Measurements from ENCODE around the gene SPRY2.

The SPRY2 gene

GRCh38 chr13:80374444-80374843 lies 33.5 kb upstream of the SPRY2 start:
- TF ChIP-seq ZNF660 (tag by site-specific recombination; IDR thresholded peaks at IDR 0.05) = no peak
- TF ChIP-seq ZNF791 (tag by site-specific recombination; IDR thresholded peaks at IDR 0.05) = no peak
- TF ChIP-seq ZNF571 (tag by site-specific recombination; IDR thresholded peaks at IDR 0.05) = no peak
- no peak for TF ChIP-seq OVOL3 (tag by site-specific recombination; IDR thresholded peaks at IDR 0.05)
- TF ChIP-seq ZBTB7A (tag by site-specific recombination; IDR thresholded peaks at IDR 0.05; ENCODE audit: low read depth) = no peak
- TF ChIP-seq ZNF394 (tag by site-specific recombination; IDR thresholded peaks at IDR 0.05; ENCODE audit: borderline replicate concordance) = no peak
- no peak for TF ChIP-seq ZNF830 (tag by site-specific recombination; IDR thresholded peaks at IDR 0.05; ENCODE audit: low read depth)
- TF ChIP-seq ZNF211 (tag by site-specific recombination; IDR thresholded peaks at IDR 0.05; ENCODE audit: low read depth) = no peak
- no peak for TF ChIP-seq MEIS1 (CRISPR knock-in tag; IDR thresholded peaks at IDR 0.05; ENCODE audit: borderline replicate concordance)
- no peak for TF ChIP-seq WT1 (tag by site-specific recombination; IDR thresholded peaks at IDR 0.05)
- no peak for TF ChIP-seq SALL2 (tag by site-specific recombination; IDR thresholded peaks at IDR 0.05; ENCODE audit: borderline replicate concordance)
- TF ChIP-seq ZNF473 (tag by site-specific recombination; IDR thresholded peaks at IDR 0.05) = no peak
- no peak for TF ChIP-seq KLF16 (tag by site-specific recombination; IDR thresholded peaks at IDR 0.05)
- no peak for TF ChIP-seq ZNF155 (tag by site-specific recombination; IDR thresholded peaks at IDR 0.05)
- no peak overlapping the region for H3K4me3 ChIP-seq (ENCODE audit: low read depth, low read length)
- no peaks in the 10 kb centered on the region for H3K9me3 ChIP-seq (ENCODE audit: control insufficient read depth, insufficient read depth, low read depth, low read length)
- POLR2A ChIA-PET = no interaction called here
- no peaks in the 10 kb centered on the region for H3K4me1 ChIP-seq (ENCODE audit: control insufficient read depth, insufficient read depth, low read length)
- H3K27ac ChIP-seq (ENCODE audit: extremely low read depth, low read depth, low read length) = no peak overlapping the region
- CTCF ChIA-PET = no interaction called here
- H3K36me3 ChIP-seq (ENCODE audit: control insufficient read depth in 2 of 2, insufficient read depth in 1 of 2, low read length in 2 of 2) = no peaks in the 10 kb centered on the region

DNA sequence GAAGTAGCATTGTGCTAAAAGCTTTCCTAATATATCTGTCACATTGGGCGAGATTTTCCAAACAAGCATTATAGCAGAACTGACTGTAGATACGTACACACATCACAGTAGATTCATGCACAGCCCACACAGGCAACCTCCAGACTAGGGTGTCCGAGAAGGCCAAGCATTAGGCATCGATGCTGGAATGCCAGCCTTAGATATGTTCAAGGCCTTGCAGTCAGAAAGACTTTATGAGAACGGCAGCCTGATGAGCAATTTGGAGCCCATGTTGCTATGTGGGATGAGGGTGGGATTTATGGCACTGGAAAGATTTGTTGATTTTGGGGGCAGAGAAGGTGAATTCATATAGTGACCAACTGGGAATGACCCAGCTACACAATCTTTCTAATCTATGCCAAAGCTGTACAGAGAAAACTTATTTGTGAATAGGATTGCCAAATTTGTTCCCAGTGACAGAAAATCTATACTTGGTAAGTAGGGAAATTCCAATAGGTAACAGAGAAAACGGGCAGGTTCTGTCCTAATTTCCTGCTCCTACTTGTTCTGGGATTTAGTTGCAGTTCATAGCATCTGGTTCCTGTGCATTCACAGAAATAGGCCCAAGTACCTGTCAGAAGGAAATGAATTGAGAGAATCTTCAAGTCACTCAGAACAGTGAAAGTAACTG lies 31.0 kb upstream of the SPRY2 start:
- ChIA-PET CTCF (no interaction called here), POLR2A (no interaction called here)
- Histone ChIP-seq H3K4me1 (ENCODE audit: control insufficient read depth, insufficient read depth, low read length) (no peaks in the 10 kb centered on the region), H3K27ac (ENCODE audit: extremely low read depth, low read depth, low read length) (no peak overlapping the region), H3K36me3 (ENCODE audit: control insufficient read depth in 2 of 2, insufficient read depth in 1 of 2, low read length in 2 of 2) (no peaks in the 10 kb centered on the region), H3K4me3 (ENCODE audit: low read depth, low read length) (no peak overlapping the region), H3K9me3 (ENCODE audit: control insufficient read depth, insufficient read depth, low read depth, low read length) (no peaks in the 10 kb centered on the region)
- TF ChIP-seq ZNF777 (tag by site-specific recombination; IDR thresholded peaks at IDR 0.05; ENCODE audit: borderline replicate concordance) = no peak
- no peak for TF ChIP-seq SETDB1 (IDR thresholded peaks at IDR 0.05; ENCODE audit: insufficient read length, low read length)
- no peak for TF ChIP-seq ZNF248 (tag by site-specific recombination; IDR thresholded peaks at IDR 0.05)
- no peak for TF ChIP-seq ZNF274 (IDR thresholded peaks at IDR 0.05; ENCODE audit: low read length)
- TF ChIP-seq ZNF274 (tag by site-specific recombination; IDR thresholded peaks at IDR 0.05; ENCODE audit: borderline replicate concordance) = no peak

- ChIA-PET POLR2A (no interaction called here), CTCF (no interaction called here)
- H3K4me3 ChIP-seq (ENCODE audit: low read depth, low read length) = no peak overlapping the region
- no peaks in the 10 kb centered on the region for H3K4me1 ChIP-seq (ENCODE audit: control insufficient read depth, insufficient read depth, low read length)
- no peak for TF ChIP-seq ZNF202 (tag by site-specific recombination; IDR thresholded peaks at IDR 0.05; ENCODE audit: borderline replicate concordance)
- no peak for TF ChIP-seq ZNF776 (tag by site-specific recombination; IDR thresholded peaks at IDR 0.05; ENCODE audit: borderline replicate concordance)
- no peak for TF ChIP-seq ZNF350 (tag by site-specific recombination; IDR thresholded peaks at IDR 0.05)
- no peak for TF ChIP-seq ZNF473 (tag by site-specific recombination; IDR thresholded peaks at IDR 0.05)
- H3K36me3 ChIP-seq (ENCODE audit: control insufficient read depth in 2 of 2, insufficient read depth in 1 of 2, low read length in 2 of 2) = no peaks in the 10 kb centered on the region
- H3K27ac ChIP-seq (ENCODE audit: extremely low read depth, low read depth, low read length) = no peak overlapping the region
- H3K9me3 ChIP-seq (ENCODE audit: control insufficient read depth, insufficient read depth, low read depth, low read length) = no peaks in the 10 kb centered on the region
Measured at GRCh38 chr13:80367473-80367872, 26.5 kb upstream of the SPRY2 start.
